Superior temporal gyrus (tissue), 1 donor: ENCODE results near the gene BEND3.
"Not testable (repeated sequence)": the region's sequence is repeated elsewhere in the genome, so short reads cannot be mapped to it uniquely, and the experiment has no call there.

Experiments
- DNase-seq: peaks from one replicate; pipeline ENCODE4 v3.0.0-alpha.2; 2016; ENCODE audit errors: extremely low spot score

The BEND3 gene

GRCh38 chr6:107121266-107121665, 6.0 kb upstream of the BEND3 start:
- DNase-seq: no peak

GRCh38 chr6:107120404-107120803, 5.1 kb upstream of the BEND3 start:
- DNase-seq: no peak

GRCh38 chr6:107118976-107119375, 3.7 kb upstream of the BEND3 start:
- DNase-seq: no peak

- DNase-seq: not testable (repeated sequence)
Observed at GRCh38 chr6:107118540-107118939, 3.2 kb upstream of the BEND3 start.

GRCh38 chr6:107116931-107117330, 1.6 kb upstream of the BEND3 start:
- no peak for DNase-seq

- DNase-seq: peak; percentile 26
Observed at GRCh38 chr6:107116328-107116892, 1.1 kb upstream of the BEND3 start.

GRCh38 chr6:107115695-107116327, 496 bp upstream of the BEND3 start:
- DNase-seq: peak; percentile 34

- DNase-seq: peak; percentile 84
Observed at GRCh38 chr6:107114213-107114925, 946 bp downstream of the BEND3 start.

- DNase-seq: no peak
Observed at GRCh38 chr6:107110200-107110599, 5.1 kb downstream of the BEND3 start.

- DNase-seq: no peak
Observed at GRCh38 chr6:107108201-107108890, 7.0 kb downstream of the BEND3 start.

GRCh38 chr6:107107791-107108190, 7.5 kb downstream of the BEND3 start:
- DNase-seq: no peak

GRCh38 chr6:107106165-107106564, 9.2 kb downstream of the BEND3 start:
- DNase-seq: no peak

GRCh38 chr6:107105511-107106116, 9.7 kb downstream of the BEND3 start:
- no peak for DNase-seq

- no peak for DNase-seq
Observed at GRCh38 chr6:107103082-107103481, 12.2 kb downstream of the BEND3 start.

- DNase-seq: no peak
Observed at GRCh38 chr6:107102414-107102805, 12.9 kb downstream of the BEND3 start.

GRCh38 chr6:107101686-107102413, 13.5 kb downstream of the BEND3 start:
- DNase-seq: no peak

- DNase-seq: no peak
Observed at GRCh38 chr6:107101211-107101610, 14.1 kb downstream of the BEND3 start.

- DNase-seq: no peak
Observed at GRCh38 chr6:107098436-107099307, 16.6 kb downstream of the BEND3 start.

GRCh38 chr6:107084459-107084858, 30.9 kb downstream of the BEND3 start:
- not testable (repeated sequence) for DNase-seq

GRCh38 chr6:107083921-107084320, 31.4 kb downstream of the BEND3 start:
- DNase-seq: no peak
